ENCODE measurements around the gene FBRS.
A peak's percentile ranks its signal among the peaks of the same experiment; 100 is the strongest.

Gene FBRS

GRCh38 chr16:30654856-30655255, 3.4 kb upstream of the FBRS start:
- no peak overlapping the region for H3K4me3 ChIP-seq (ENCODE audit: low read length)
- TF ChIP-seq, protein P1, sequence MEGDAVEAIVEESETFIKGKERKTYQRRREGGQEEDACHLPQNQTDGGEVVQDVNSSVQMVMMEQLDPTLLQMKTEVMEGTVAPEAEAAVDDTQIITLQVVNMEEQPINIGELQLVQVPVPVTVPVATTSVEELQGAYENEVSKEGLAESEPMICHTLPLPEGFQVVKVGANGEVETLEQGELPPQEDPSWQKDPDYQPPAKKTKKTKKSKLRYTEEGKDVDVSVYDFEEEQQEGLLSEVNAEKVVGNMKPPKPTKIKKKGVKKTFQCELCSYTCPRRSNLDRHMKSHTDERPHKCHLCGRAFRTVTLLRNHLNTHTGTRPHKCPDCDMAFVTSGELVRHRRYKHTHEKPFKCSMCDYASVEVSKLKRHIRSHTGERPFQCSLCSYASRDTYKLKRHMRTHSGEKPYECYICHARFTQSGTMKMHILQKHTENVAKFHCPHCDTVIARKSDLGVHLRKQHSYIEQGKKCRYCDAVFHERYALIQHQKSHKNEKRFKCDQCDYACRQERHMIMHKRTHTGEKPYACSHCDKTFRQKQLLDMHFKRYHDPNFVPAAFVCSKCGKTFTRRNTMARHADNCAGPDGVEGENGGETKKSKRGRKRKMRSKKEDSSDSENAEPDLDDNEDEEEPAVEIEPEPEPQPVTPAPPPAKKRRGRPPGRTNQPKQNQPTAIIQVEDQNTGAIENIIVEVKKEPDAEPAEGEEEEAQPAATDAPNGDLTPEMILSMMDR (conservative IDR thresholded peaks at IDR 0.05; ENCODE audit: low read depth, low read length): no peak
- no peak for DNase-seq (ENCODE audit: low read depth)

DNA sequence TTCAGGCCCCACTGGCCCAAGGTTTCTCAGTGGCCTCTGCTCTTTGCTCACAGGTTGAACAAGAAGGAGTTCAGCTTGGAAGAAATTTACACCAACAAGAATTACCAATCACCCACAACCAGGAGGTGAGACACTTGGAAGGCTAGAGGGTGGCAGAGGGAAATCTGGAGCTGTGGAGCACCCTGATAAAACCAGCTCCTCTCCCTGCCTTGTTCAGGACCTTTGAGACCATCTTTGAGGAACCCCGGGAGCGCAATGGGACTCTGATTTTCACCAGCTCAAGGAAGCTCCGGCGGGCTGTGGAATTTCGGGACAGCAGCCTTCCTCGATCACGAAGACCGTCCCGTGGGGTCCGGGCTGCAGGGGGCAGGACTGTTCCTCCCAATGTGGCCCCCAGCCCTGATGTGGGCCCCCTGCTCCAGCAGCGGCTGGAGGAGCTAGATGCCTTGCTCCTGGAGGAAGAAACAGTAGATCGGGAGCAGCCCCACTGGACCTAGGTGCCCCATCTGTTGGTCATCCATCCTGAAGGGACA, 2.4 kb upstream of the FBRS start:
- TF ChIP-seq, protein P1 (conservative IDR thresholded peaks at IDR 0.05; ENCODE audit: low read depth, low read length): no peak
- no peak overlapping the region for H3K4me3 ChIP-seq (ENCODE audit: low read length)
- DNase-seq (ENCODE audit: low read depth): no peak

- DNase-seq (ENCODE audit: low read depth): no peak
- H3K4me3 ChIP-seq (ENCODE audit: low read length): no peak overlapping the region
- TF ChIP-seq, protein P1 (conservative IDR thresholded peaks at IDR 0.05; ENCODE audit: low read depth, low read length): no peak
These were observed 1.8 kb upstream of the FBRS start for GRCh38 chr16:30656388-30656787.

- no peak for DNase-seq (ENCODE audit: low read depth)
- TF ChIP-seq, protein P1 (conservative IDR thresholded peaks at IDR 0.05; ENCODE audit: low read depth, low read length): no peak
- peak overlapping the region; percentile 57 for H3K4me3 ChIP-seq (ENCODE audit: low read length)
These were observed 1.0 kb upstream of the FBRS start for GRCh38 chr16:30656974-30657865.

DNA sequence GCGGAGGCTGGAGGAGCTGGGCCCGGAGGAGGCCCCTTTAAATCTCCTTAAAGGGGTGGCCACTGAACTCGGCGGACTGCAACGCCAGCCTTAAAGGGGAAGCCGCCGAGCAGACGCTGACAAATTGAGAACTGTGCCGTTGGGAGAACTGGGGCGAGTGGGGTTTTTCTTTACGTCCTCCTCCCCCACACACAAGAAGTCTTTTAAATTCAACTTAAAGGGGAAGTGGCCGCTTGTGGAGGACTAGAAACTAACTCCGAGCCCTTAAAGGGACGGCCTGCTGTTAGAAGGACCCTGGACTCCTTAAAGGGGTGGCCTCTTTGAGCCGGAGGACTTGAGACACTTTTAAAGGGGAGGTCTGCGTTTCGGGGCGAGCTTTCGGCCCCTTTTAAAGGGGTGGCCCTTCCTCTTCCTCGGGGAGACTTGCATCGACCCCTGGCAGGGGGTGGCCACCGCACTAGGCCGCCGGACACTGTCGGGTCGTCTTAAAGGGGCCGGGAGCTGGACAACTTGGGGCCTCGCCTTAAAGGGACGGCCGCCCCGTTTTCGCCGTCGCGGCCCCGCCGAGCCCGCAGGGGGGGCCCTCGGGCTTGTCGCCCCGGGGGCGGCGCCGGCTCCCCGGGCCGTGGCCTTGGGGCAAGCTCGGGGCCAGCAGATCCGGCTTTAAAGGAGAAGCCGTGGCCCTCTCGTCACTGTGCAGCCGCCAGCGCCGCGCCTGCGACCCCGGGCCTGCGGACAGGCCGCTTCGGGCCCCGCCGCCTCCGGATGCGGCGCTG, 688 bp downstream of the FBRS start:
- TF ChIP-seq, protein P1 (conservative IDR thresholded peaks at IDR 0.05; ENCODE audit: low read depth, low read length): peak; percentile 5
- peak overlapping the region; percentile 90 for H3K4me3 ChIP-seq (ENCODE audit: low read length)
- peak; percentile 89 for DNase-seq (ENCODE audit: low read depth)

GRCh38 chr16:30659507-30660423, 1.5 kb downstream of the FBRS start:
- peak overlapping the region; percentile 90 for H3K4me3 ChIP-seq (ENCODE audit: low read length)
- TF ChIP-seq, protein P1 (conservative IDR thresholded peaks at IDR 0.05; ENCODE audit: low read depth, low read length): peak; percentile 18
- no peak for DNase-seq (ENCODE audit: low read depth)

Data from retinal pigment epithelial cell (primary cell).